AG20443 (cell line): ENCODE data around the gene FARP2.

Experiments used
- DNase-seq: peaks from one replicate; pipeline ENCODE4 v3.0.0; 2012; ENCODE audit warnings: low spot score, mixed read lengths

Gene FARP2

GRCh38 chr2:241490825-241491506 is 134.9 kb downstream of the FARP2 start:
- DNase-seq, result no peak

- no peak for DNase-seq
These were observed 135.6 kb downstream of the FARP2 start for GRCh38 chr2:241491549-241492173.

- DNase-seq, result no peak
These were observed 136.1 kb downstream of the FARP2 start for GRCh38 chr2:241492174-241492565.

GRCh38 chr2:241493092-241493491 is 137.0 kb downstream of the FARP2 start:
- no peak for DNase-seq

- DNase-seq, result no peak
These were observed 138.3 kb downstream of the FARP2 start for GRCh38 chr2:241494311-241494908.

- no peak for DNase-seq
These were observed 139.3 kb downstream of the FARP2 start for GRCh38 chr2:241495172-241496002.

GRCh38 chr2:241496003-241496707 is 140.1 kb downstream of the FARP2 start:
- no peak for DNase-seq

GRCh38 chr2:241496904-241497877 is 141.1 kb downstream of the FARP2 start:
- no peak for DNase-seq

- no peak for DNase-seq
These were observed 142.3 kb downstream of the FARP2 start for GRCh38 chr2:241498115-241499070.

GRCh38 chr2:241499146-241499965 is 143.3 kb downstream of the FARP2 start:
- no peak for DNase-seq

GRCh38 chr2:241500016-241500415 is 143.9 kb downstream of the FARP2 start:
- DNase-seq, result no peak

GRCh38 chr2:241500431-241500975 is 144.4 kb downstream of the FARP2 start:
- no peak for DNase-seq

GRCh38 chr2:241501099-241501541 is 145.0 kb downstream of the FARP2 start:
- no peak for DNase-seq

GRCh38 chr2:241501551-241501950 is 145.5 kb downstream of the FARP2 start:
- no peak for DNase-seq

- DNase-seq, result no peak
These were observed 146.2 kb downstream of the FARP2 start for GRCh38 chr2:241502281-241502680.

- no peak for DNase-seq
These were observed 147.8 kb downstream of the FARP2 start for GRCh38 chr2:241503776-241504392.

- no peak for DNase-seq
These were observed 149.1 kb downstream of the FARP2 start for GRCh38 chr2:241505086-241505780.
